ENCODE results near the gene SMC6. TPM values are rescaled to one million over a fixed set of nuclear protein-coding genes. Genes with fewer than 3 reads are reported as not detected.

SMC6 gene
- total RNA-seq, 1 experiment from 2014 or later, result 46.7 TPM

- Mint-ChIP-seq H3K9me3 (no peaks in the 10 kb centered on the region), H3K4me1 (peaks cover 34% of the 10 kb centered on the region), H3K4me3 (no peak overlapping the region), H3K27me3 (ENCODE audit: low read depth) (no peaks in the 10 kb centered on the region), H3K27ac (no peak overlapping the region), H3K36me3 (peaks cover 11% of the 10 kb centered on the region)
- DNase-seq (ENCODE audit: low spot score) (no peak), ATAC-seq (no peak)
- CTCF ChIA-PET, result no interaction called here
- TF ChIP-seq HMGA2 (CRISPR knock-in tag; IDR thresholded peaks at IDR 0.05), result no peak
- TF ChIP-seq FOXP4 (CRISPR knock-in tag; IDR thresholded peaks at IDR 0.05), result no peak
- no peak for TF ChIP-seq TP53 (CRISPR knock-in tag; IDR thresholded peaks at IDR 0.05)
- TF ChIP-seq OVOL2 (CRISPR knock-in tag; IDR thresholded peaks at IDR 0.05; ENCODE audit: borderline replicate concordance), result no peak
- no peak for TF ChIP-seq ZNF219 (CRISPR knock-in tag; IDR thresholded peaks at IDR 0.05; ENCODE audit: borderline replicate concordance)
- POLR2A ChIA-PET, result no interaction called here
Observed at GRCh38 chr2:17756668-17757067, 3.1 kb upstream of the SMC6 start.

- Mint-ChIP-seq H3K4me1 (peaks cover 47% of the 10 kb centered on the region), H3K4me3 (peak overlapping the region; percentile 93), H3K9me3 (no peaks in the 10 kb centered on the region), H3K27ac (peak overlapping the region; percentile 98), H3K27me3 (ENCODE audit: low read depth) (no peaks in the 10 kb centered on the region), H3K36me3 (no peaks in the 10 kb centered on the region)
- no peak for TF ChIP-seq JUN (CRISPR knock-in tag; IDR thresholded peaks at IDR 0.05)
- TF ChIP-seq ZNF416 (CRISPR knock-in tag; IDR thresholded peaks at IDR 0.05), result no peak
- no peak for TF ChIP-seq USF1 (CRISPR knock-in tag; IDR thresholded peaks at IDR 0.05)
- TF ChIP-seq ZNF423 (CRISPR knock-in tag; IDR thresholded peaks at IDR 0.05), result no peak
- no peak for TF ChIP-seq ZBTB21 (CRISPR knock-in tag; IDR thresholded peaks at IDR 0.05; ENCODE audit: borderline replicate concordance)
- DNase-seq (ENCODE audit: low spot score) (no peak), ATAC-seq (no peak)
- CTCF ChIA-PET, result interaction anchor here (1.0 to 1.2 kb wide), 2 partner anchors 83 to 164 kb away, joined by 3 to 6 read pairs; no protein-coding TSS in a partner anchor
- POLR2A ChIA-PET, result interaction anchor here (0.9 kb wide), 1 partner anchor 215 kb away, joined by 4 read pairs; the partner anchor contains the start of gene VSNL1
Observed at GRCh38 chr2:17754773-17755425, 1.3 kb upstream of the SMC6 start.

GRCh38 chr2:17752892-17753802, 463 bp downstream of the SMC6 start:
- ChIA-PET CTCF (interaction anchor here (0.6 to 1.3 kb wide), 5 partner anchors 14 to 165 kb away, joined by 3 to 5 read pairs (median 3); no protein-coding TSS in a partner anchor), POLR2A (interaction anchor here (0.6 kb wide), 1 partner anchor 124 kb away, joined by 3 read pairs; no protein-coding TSS in a partner anchor)
- peak; percentile 66 for ATAC-seq
- TF ChIP-seq ZBTB43 (CRISPR knock-in tag; IDR thresholded peaks at IDR 0.05), result no peak
- peak; percentile 38; the same call in 1 of the 2 replicates for TF ChIP-seq FOXP1 (CRISPR knock-in tag; IDR thresholded peaks at IDR 0.05; ENCODE audit: borderline replicate concordance)
- TF ChIP-seq IRF1 (CRISPR knock-in tag; IDR thresholded peaks at IDR 0.05), result no peak
- TF ChIP-seq CREM (CRISPR knock-in tag; IDR thresholded peaks at IDR 0.05), result no peak
- TF ChIP-seq EMX1 (CRISPR knock-in tag; IDR thresholded peaks at IDR 0.05), result no peak
- TF ChIP-seq NR2C2 (CRISPR knock-in tag; IDR thresholded peaks at IDR 0.05), result no peak
- no peak for TF ChIP-seq AR (CRISPR knock-in tag; IDR thresholded peaks at IDR 0.05)
- no peak for TF ChIP-seq MYBL2 (CRISPR knock-in tag; IDR thresholded peaks at IDR 0.05)
- no peak for TF ChIP-seq RELA (CRISPR knock-in tag; IDR thresholded peaks at IDR 0.05; ENCODE audit: borderline replicate concordance)
- TF ChIP-seq TEAD1 (CRISPR knock-in tag; IDR thresholded peaks at IDR 0.05), result peak; percentile 28; the same call in 1 of the 2 replicates

More at GRCh38 chr2:17752892-17753802, 463 bp downstream of the SMC6 start:
- peak; percentile 53 for DNase-seq (ENCODE audit: low spot score)
- H3K4me3 Mint-ChIP-seq, result peak overlapping the region; percentile 93
- H3K27me3 Mint-ChIP-seq (ENCODE audit: low read depth), result no peaks in the 10 kb centered on the region
- H3K36me3 Mint-ChIP-seq, result no peaks in the 10 kb centered on the region
- peak overlapping the region; percentile 64 for H3K27ac Mint-ChIP-seq
- H3K4me1 Mint-ChIP-seq, result peaks cover 55% of the 10 kb centered on the region
- H3K9me3 Mint-ChIP-seq, result no peaks in the 10 kb centered on the region
